T47D (cell line): ENCODE results near the gene AFF3.

Source experiments
- DNase-seq, 2 experiments: peaks; one replicate each; pipeline versions ENCODE4 v3.0.0 to v3.0.0-alpha.2; 2011 to 2012; ENCODE audit warnings: low read depth in 1 of 2, low spot score in 1 of 2
- JUND ChIP-seq: IDR thresholded peaks from 2 replicates; pipeline ENCODE4 v1.6.1; 2012; ENCODE audit warnings: low read depth
- in situ Hi-C: cut with HindIII; loops from 2 replicates; pipeline ENCODE4 v1.10.0; 2016; ENCODE audit warnings: low sequenced_read_pairs, low pct_unique_long_range_greater_than_20kb

Gene AFF3

GRCh38 chr2:100033976-100034375 is 108.4 kb downstream of the AFF3 start:
- in situ Hi-C loops, result no loop called here
- TF ChIP-seq JUND, result no peak
- DNase-seq, result no peak

DNA sequence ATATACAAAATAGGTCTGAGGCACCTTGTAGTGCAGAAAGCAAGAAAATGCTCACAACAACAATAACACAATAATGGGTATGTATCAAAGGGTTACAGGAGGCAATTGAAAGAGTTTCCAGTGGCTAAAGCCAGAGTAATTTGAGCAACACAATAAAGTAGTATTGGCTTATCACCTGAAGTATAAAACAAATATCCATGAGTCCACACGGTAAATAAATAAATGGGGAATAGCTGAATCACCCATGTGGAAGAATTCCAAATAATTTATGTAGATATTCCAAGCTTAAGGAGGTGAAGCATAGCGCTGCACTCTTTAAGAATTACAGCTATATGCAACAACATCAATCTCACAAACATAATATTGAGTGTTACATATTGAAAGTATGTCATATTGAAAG is 110.8 kb downstream of the AFF3 start:
- in situ Hi-C loops, result no loop called here
- DNase-seq, result no peak
- TF ChIP-seq JUND, result no peak

- in situ Hi-C loops, result no loop called here
- no peak for DNase-seq
- no peak for TF ChIP-seq JUND
Measured at GRCh38 chr2:100029460-100029859, 112.9 kb downstream of the AFF3 start.

- DNase-seq, result no peak
- in situ Hi-C loops, result no loop called here
- no peak for TF ChIP-seq JUND
Measured at GRCh38 chr2:100021791-100022340, 120.5 kb downstream of the AFF3 start.

DNA sequence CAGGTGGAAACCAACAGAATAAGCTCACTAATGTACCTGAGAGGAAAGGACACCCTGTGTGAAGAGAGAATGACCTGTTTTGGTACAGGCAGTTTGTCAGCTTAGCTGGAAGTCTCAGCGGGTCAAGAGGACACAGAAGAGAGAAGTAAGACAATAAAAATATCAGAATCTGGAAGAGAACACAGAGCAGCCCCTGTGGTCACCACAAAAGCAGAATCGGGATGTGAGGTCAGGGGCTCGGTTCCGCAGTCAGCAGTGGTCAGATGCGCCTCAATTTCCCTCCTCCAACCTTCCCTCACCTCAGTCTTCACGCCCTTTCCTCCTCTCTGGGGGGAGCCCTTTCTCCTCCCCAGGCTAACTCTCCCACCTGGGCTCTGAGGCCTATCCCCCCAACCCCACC is 122.9 kb downstream of the AFF3 start:
- TF ChIP-seq JUND, result no peak
- in situ Hi-C loops, result no loop called here
- DNase-seq, result no peak

- no peak for TF ChIP-seq JUND
- in situ Hi-C loops, result no loop called here
- no peak for DNase-seq
Measured at GRCh38 chr2:100018341-100019193, 123.8 kb downstream of the AFF3 start.

DNA sequence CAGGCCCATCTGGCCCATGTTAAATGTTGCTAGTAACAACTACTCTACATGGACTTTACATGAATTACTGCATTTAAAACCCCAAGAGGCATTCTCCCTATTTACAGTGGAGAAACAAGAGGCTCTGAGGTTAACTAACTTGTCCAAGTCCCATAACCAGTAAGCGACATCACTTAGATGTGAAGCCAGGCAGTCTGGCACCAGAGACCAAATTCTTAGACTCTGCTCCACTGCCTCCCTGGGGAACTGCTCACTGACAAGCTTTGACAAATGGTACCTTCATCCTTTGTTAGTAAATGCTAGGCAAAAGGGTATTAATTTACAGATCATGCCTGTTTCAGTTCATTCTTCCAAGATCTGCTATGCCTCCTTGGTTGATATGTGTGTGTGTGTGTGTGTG is 124.8 kb downstream of the AFF3 start:
- DNase-seq, result no peak
- no peak for TF ChIP-seq JUND

DNA sequence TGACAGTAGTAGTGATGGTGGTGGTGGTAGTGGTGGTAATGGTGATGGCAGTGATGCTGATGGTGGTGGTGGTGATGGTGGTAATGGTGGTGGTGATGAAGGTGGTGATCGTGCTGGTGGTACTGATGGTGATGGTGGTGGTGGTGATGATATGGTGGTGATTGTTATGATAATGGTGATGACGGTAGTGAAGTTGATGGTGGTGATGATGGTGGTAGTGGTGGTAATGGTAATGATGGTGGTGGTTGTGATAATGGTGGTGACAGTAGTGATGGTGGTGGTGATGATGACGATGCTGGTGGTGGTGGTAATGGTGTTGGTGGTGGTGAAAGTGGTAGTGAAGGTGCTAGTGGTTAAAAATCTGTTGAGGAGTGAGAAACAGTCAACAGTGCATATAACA is 125.6 kb downstream of the AFF3 start:
- in situ Hi-C loops, result no loop called here
- no peak for DNase-seq
- no peak for TF ChIP-seq JUND

More for the DNA sequence above, 124.8 kb downstream of the AFF3 start:
- in situ Hi-C loops, result no loop called here

GRCh38 chr2:100015849-100016248 is 126.5 kb downstream of the AFF3 start:
- in situ Hi-C loops, result no loop called here
- TF ChIP-seq JUND, result no peak
- no peak for DNase-seq

DNA sequence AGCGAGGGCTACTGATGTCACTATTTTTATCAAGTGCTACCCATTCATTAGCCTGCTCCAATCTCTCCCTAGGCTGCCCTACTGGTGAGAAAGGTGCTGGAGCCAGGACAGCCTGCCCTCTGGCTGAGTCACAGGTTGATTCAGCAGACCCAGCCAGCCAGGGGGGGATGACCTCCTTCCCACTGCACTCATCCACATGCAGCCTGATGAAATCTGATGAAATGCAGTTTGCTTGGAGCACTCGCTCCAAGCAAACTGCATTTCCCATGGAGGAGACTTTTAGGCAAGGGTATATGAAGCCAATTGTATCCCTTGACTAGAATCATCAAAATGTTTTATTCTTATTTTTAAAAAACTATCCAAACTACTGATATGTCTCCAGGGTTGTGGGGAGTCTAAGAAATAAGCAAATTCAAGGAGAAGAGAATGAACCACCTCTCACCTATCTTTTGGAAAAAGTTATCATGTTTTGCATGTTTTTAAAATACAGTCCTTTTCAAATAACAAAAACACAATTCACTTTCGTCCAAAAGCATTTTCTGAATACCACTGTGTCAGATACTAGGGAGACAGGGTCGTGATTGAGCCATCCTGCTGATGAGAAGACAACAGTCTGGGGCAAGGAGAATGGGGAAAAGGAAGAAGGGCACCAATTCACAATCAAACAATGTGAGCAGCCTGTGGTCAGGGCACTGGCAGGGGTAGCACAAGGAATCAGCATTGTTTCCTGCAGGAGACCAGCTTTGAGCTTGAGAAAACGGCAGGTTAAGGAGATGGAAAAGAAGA is 128.3 kb downstream of the AFF3 start:
- in situ Hi-C loops, result no loop called here
- DNase-seq, result peak in 1 of 2 experiments; percentile 50
- no peak for TF ChIP-seq JUND

DNA sequence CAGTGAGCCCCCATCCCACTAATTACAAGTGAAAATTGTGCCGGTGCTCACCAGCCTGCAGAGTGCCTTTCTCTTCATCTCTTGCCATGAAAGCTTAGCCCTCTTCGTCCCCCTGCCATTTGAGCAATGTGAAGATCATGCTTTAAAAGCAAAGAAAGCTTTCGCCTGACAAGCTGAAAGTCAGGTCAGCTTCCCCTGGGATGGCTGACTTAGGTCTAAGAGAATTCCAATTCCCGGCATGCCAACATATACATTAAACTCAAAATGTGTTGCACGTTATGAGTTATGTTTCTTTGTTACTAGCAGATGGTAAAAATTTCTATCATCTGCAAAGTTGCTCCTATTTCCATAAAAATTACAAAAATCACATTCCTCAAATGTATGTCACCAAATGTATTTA is 129.8 kb downstream of the AFF3 start:
- TF ChIP-seq JUND, result no peak
- in situ Hi-C loops, result no loop called here
- DNase-seq, result no peak

DNA sequence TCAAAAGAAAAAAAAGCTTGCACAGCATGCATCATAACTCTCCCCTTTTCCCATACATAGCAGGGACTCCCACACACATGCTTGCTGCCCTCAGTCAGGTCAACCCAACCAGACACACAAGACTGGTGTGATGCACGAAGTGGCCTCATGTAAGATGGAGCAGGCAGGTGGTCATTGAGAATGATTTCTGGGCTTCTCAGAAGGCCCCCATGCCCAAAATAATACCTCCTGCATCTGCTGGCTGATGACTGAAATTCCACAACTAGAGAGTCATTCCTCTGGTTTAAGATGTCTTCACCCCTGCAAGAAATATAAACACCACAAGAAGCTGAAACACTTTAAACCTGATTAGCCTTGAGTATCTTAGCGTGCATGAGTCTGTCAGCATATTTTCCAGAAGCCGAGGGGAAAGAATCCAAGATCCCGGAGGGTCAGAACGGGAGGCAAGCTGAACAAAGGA is 131.1 kb downstream of the AFF3 start:
- in situ Hi-C loops, result no loop called here
- no peak for TF ChIP-seq JUND
- no peak for DNase-seq

GRCh38 chr2:100010606-100011005 is 131.8 kb downstream of the AFF3 start:
- in situ Hi-C loops, result no loop called here
- DNase-seq, result no peak

More at GRCh38 chr2:100010606-100011005, 131.8 kb downstream of the AFF3 start:
- no peak for TF ChIP-seq JUND
